HepG2 (cell line): Measurements from ENCODE around the gene AKAP7. TPM values are rescaled to one million over a fixed set of nuclear protein-coding genes. Genes with fewer than 3 reads are reported as not detected.

Source experiments
- BORCS8-MEF2B ChIP-seq: sonication (generic); formaldehyde crosslinking; IDR thresholded peaks from 2 replicates; pipeline ENCODE4 v1.8.0; 2022; ENCODE audit warnings: mild to moderate bottlenecking, missing genetic modification reagents
- DNMT1 ChIP-seq: sonication (generic); formaldehyde crosslinking; IDR thresholded peaks from 2 replicates; pipeline ENCODE4 v1.5.1; 2020; ENCODE audit warnings: mild to moderate bottlenecking, missing genetic modification reagents
- FUBP1 ChIP-seq: sonication (generic); formaldehyde crosslinking; IDR thresholded peaks from 2 replicates; pipeline ENCODE4 v1.5.1; 2020; ENCODE audit warnings: missing genetic modification reagents, mild to moderate bottlenecking, borderline replicate concordance
- GFI1 ChIP-seq: sonication (generic); formaldehyde crosslinking; IDR thresholded peaks from 2 replicates; pipeline ENCODE4 v1.5.0; 2020; ENCODE audit warnings: missing genetic modification reagents, mild to moderate bottlenecking, borderline replicate concordance
- GMEB2 ChIP-seq: IDR thresholded peaks from 2 replicates; pipeline ENCODE4 v1.6.1; 2016; ENCODE audit warnings: missing biosample characterization, missing genetic modification reagents, low read depth
- KDM4B ChIP-seq: sonication (generic); formaldehyde crosslinking; IDR thresholded peaks from 2 replicates; pipeline ENCODE4 v1.4.0; 2020; ENCODE audit warnings: missing genetic modification reagents
- MAFF ChIP-seq: IDR thresholded peaks from 2 replicates; pipeline ENCODE4 v1.6.1; 2011; ENCODE audit warnings: low read depth, low read length, improper control_type of control experiment
- MAFK ChIP-seq, 2 experiments: IDR thresholded peaks in 1 of 2; conservative IDR thresholded peaks in 1 of 2; 2 replicates each; pipeline ENCODE4 v1.6.1; 2011; ENCODE audit warnings: improper control_type of control experiment in 2 of 2, low read length in 2 of 2
- MLX ChIP-seq: IDR thresholded peaks from 2 replicates; pipeline ENCODE4 v1.6.1; 2016
- RCOR2 ChIP-seq: IDR thresholded peaks from 2 replicates; pipeline ENCODE4 v1.6.1; 2016; ENCODE audit warnings: missing biosample characterization, missing genetic modification reagents
- RFX3 ChIP-seq: IDR thresholded peaks from 2 replicates; pipeline ENCODE4 v1.6.1; 2016; ENCODE audit warnings: missing biosample characterization, missing genetic modification reagents
- SKI ChIP-seq: fragments of 450-650 bp; IDR thresholded peaks from one replicate; pipeline ENCODE4 v1.6.1; 2018; ENCODE audit warnings: mild to moderate bottlenecking; ENCODE audit not compliant: partially characterized antibody
- SKIL ChIP-seq: sonication (generic); formaldehyde crosslinking; IDR thresholded peaks from 2 replicates; pipeline ENCODE4 v1.8.0; 2022; ENCODE audit warnings: missing genetic modification reagents, mild to moderate bottlenecking, moderate library complexity, borderline replicate concordance
- SOX5 ChIP-seq: IDR thresholded peaks from 2 replicates; pipeline ENCODE4 v1.6.1; 2016; ENCODE audit warnings: borderline replicate concordance
- SPEN ChIP-seq: sonication (generic); formaldehyde crosslinking; IDR thresholded peaks from 2 replicates; pipeline ENCODE4 v1.5.1; 2020; ENCODE audit warnings: low read depth, mild to moderate bottlenecking, missing genetic modification reagents
- ZBTB42 ChIP-seq: sonication (generic); formaldehyde crosslinking; IDR thresholded peaks from 2 replicates; pipeline ENCODE4 v1.5.0; 2020; ENCODE audit warnings: mild to moderate bottlenecking, missing genetic modification reagents
- ZFYVE20 ChIP-seq: sonication (generic); formaldehyde crosslinking; IDR thresholded peaks from 2 replicates; pipeline ENCODE4 v1.8.0; 2023; ENCODE audit warnings: low read depth, mild to moderate bottlenecking, moderate library complexity, missing genetic modification reagents, borderline replicate concordance
- ZNF230 ChIP-seq: sonication (generic); formaldehyde crosslinking; IDR thresholded peaks from 2 replicates; pipeline ENCODE4 v1.4.0; 2020; ENCODE audit warnings: mild to moderate bottlenecking, missing genetic modification reagents
- ZNF672 ChIP-seq: sonication (generic); formaldehyde crosslinking; IDR thresholded peaks from 2 replicates; pipeline ENCODE4 v1.8.1; 2022; ENCODE audit warnings: missing genetic modification reagents
- ZNF710 ChIP-seq: sonication (generic); formaldehyde crosslinking; IDR thresholded peaks from 2 replicates; pipeline ENCODE4 v1.5.0; 2020; ENCODE audit warnings: mild to moderate bottlenecking, missing genetic modification reagents, borderline replicate concordance
- ZNF850 ChIP-seq: sonication (generic); formaldehyde crosslinking; conservative IDR thresholded peaks from 2 replicates; pipeline ENCODE4 v1.9.0; 2021; ENCODE audit warnings: mild to moderate bottlenecking, missing genetic modification reagents
- polyA plus RNA-seq, 8 experiments: library from polyadenylated mRNA; depleted of rRNA in 3 of 8; stranded (reverse) in 7 of 8; unstranded in 1 of 8; fragments of >200 nt; fragmentation: Illumina TruSeq in 4 of 8; extraction: Trizol in 4 of 8; gene quantifications; 2 replicates each; pipeline versions ENCODE4 v1.2.1 to v1.2.3, GENCODE V29; 2011 to 2016; ENCODE audit warnings: low read depth in 4 of 8, missing spikeins in 1 of 8, mixed read lengths in 1 of 8; ENCODE audit not compliant: insufficient read depth in 1 of 8
- total RNA-seq, 5 experiments: library from RNA; depleted of rRNA; stranded (reverse); fragments of >200 nt; fragmentation: Illumina TruSeq; extraction: Trizol; gene quantifications; 2 replicates each; pipeline ENCODE4 v1.2.3, GENCODE V29; 2016; ENCODE audit warnings: low read depth in 1 of 5

Gene AKAP7
- total and polyA plus RNA-seq, 2 of the 13 experiments (the other 11 are each of a cell fraction or from before 2014, with no cell fraction given), result 3.6 to 11.7 TPM

GRCh38 chr6:131135244-131136020 lies at the start of gene AKAP7 (continued):
- no peak for TF ChIP-seq SKIL (CRISPR knock-in tag)
- no peak for TF ChIP-seq MAFF
- TF ChIP-seq ZNF672 (CRISPR knock-in tag), result peak; percentile 92
- no peak for TF ChIP-seq DNMT1
- TF ChIP-seq ZNF230, result no peak
- TF ChIP-seq GFI1 (CRISPR knock-in tag), result peak; percentile 64
- no peak for TF ChIP-seq FUBP1 (CRISPR knock-in tag)
- peak; percentile 31 for TF ChIP-seq SKI
- no peak for TF ChIP-seq KDM4B
- TF ChIP-seq SPEN (CRISPR knock-in tag), result peak; percentile 59; the same call in 1 of the 2 replicates
- TF ChIP-seq GMEB2 (CRISPR knock-in tag), result no peak
- TF ChIP-seq SOX5 (CRISPR knock-in tag), result no peak
- TF ChIP-seq MLX (CRISPR knock-in tag), result no peak
- TF ChIP-seq ZFYVE20, result no peak
- TF ChIP-seq ZBTB42 (CRISPR knock-in tag), result peak; percentile 52; the same call in 1 of the 2 replicates
- TF ChIP-seq ZNF850 (CRISPR knock-in tag), result no peak
- no peak; the same call in 1 of the 2 replicates for TF ChIP-seq ZNF710 (CRISPR knock-in tag)
- TF ChIP-seq MAFK (conservative IDR thresholded peaks at IDR 0.05 in 1 of 2, IDR thresholded peaks at IDR 0.05 in 1 of 2; ENCODE audit: low read length in 2 of 2), result no peak
- TF ChIP-seq RFX3 (CRISPR knock-in tag), result no peak
- TF ChIP-seq RCOR2, result no peak
- TF ChIP-seq BORCS8-MEF2B (CRISPR knock-in tag), result peak; percentile 78; the same call in 1 of the 2 replicates
